ENCODE measurements around the gene ZNF23. TPM values are rescaled to one million over a fixed set of nuclear protein-coding genes. Genes with fewer than 3 reads are reported as not detected.

The ZNF23 gene
- total and polyA plus RNA-seq, 2 experiments from 2014 or later: 5.3 to 7.1 TPM

DNA sequence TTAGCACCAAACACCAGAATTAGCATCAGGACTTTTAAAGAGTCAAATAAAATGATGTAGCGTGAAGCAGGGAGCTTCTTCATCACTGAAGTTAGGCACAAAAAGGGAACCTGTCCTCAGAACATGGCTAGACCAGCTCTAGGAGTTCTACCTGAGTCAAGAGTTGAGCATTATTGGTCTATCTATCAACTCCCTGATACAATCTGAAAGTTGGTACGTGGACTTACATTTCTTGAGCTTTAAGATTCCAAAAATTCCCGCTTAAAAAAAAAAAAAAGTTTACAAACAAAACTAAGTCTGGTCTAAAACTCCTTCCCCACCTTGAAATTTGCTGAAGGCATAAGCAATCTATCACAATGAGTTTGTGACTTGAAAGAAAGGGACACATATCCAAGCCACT lies 32.5 kb downstream of the ZNF23 start:
- no peaks in the 10 kb centered on the region for H3K4me1 ChIP-seq (ENCODE audit: insufficient read depth)
- TF ChIP-seq, protein P1, sequence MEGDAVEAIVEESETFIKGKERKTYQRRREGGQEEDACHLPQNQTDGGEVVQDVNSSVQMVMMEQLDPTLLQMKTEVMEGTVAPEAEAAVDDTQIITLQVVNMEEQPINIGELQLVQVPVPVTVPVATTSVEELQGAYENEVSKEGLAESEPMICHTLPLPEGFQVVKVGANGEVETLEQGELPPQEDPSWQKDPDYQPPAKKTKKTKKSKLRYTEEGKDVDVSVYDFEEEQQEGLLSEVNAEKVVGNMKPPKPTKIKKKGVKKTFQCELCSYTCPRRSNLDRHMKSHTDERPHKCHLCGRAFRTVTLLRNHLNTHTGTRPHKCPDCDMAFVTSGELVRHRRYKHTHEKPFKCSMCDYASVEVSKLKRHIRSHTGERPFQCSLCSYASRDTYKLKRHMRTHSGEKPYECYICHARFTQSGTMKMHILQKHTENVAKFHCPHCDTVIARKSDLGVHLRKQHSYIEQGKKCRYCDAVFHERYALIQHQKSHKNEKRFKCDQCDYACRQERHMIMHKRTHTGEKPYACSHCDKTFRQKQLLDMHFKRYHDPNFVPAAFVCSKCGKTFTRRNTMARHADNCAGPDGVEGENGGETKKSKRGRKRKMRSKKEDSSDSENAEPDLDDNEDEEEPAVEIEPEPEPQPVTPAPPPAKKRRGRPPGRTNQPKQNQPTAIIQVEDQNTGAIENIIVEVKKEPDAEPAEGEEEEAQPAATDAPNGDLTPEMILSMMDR (IDR thresholded peaks at IDR 0.05; ENCODE audit: poor library complexity): no peak
- no peak for TF ChIP-seq EZH2phosphoT487 (IDR thresholded peaks at IDR 0.05; ENCODE audit: low read depth, severe bottlenecking, unreplicated experiment)
- no peak for TF ChIP-seq EZH2 (IDR thresholded peaks at IDR 0.05; ENCODE audit: borderline replicate concordance)
- H3K9me2 ChIP-seq (replicated peaks; ENCODE audit: insufficient read depth): no peaks in the 10 kb centered on the region
- peaks cover 14% of the 10 kb centered on the region for H3K27me3 ChIP-seq
- no peaks in the 10 kb centered on the region for H3K79me2 ChIP-seq
- H3K4me2 ChIP-seq: no peak overlapping the region
- H3K9me3 ChIP-seq (ENCODE audit: low read depth): no peaks in the 10 kb centered on the region
- no peak overlapping the region for H3K27ac ChIP-seq
- H3K36me3 ChIP-seq (replicated peaks; ENCODE audit: insufficient read depth, low read depth): no peaks in the 10 kb centered on the region
- H3K4me3 ChIP-seq: no peak overlapping the region
- DNase-seq (ENCODE audit: low spot score): no peak
- WGBS (ENCODE audit: low lambda C conversion rate, missing lambda C conversion rate): 87% methylated on average over 3 of the region's 3 CpGs
- H2AFZ ChIP-seq: no peak overlapping the region
- no peaks in the 10 kb centered on the region for H4K20me1 ChIP-seq (ENCODE audit: insufficient read depth, poor library complexity, severe bottlenecking)

DNA sequence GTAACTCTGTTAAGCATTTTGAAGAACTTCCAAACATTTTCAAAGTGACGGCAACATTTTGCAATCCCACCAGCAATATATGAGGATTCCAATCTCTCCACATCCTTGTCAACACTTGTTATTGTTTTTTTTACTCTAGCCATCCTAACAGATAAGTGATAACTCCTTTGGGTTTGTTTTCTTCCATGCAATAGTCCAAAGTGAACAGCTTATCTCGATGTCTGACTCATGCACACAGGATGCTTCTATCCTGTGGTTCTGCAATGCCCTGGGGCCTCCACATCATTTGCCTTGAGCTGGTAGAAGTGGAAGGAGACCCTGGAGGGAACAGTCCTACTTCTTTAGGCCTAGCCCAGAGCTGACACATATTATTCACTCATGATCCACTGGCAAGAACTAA lies 33.2 kb downstream of the ZNF23 start:
- Histone ChIP-seq H3K27me3 (peaks cover 14% of the 10 kb centered on the region), H3K9me3 (ENCODE audit: low read depth) (no peaks in the 10 kb centered on the region), H4K20me1 (ENCODE audit: insufficient read depth, poor library complexity, severe bottlenecking) (no peaks in the 10 kb centered on the region), H3K36me3 (replicated peaks; ENCODE audit: insufficient read depth, low read depth) (no peaks in the 10 kb centered on the region), H3K4me1 (ENCODE audit: insufficient read depth) (no peaks in the 10 kb centered on the region), H3K79me2 (no peaks in the 10 kb centered on the region), H2AFZ (no peak overlapping the region), H3K4me2 (no peak overlapping the region), H3K27ac (no peak overlapping the region), H3K4me3 (no peak overlapping the region), H3K9me2 (replicated peaks; ENCODE audit: insufficient read depth) (no peaks in the 10 kb centered on the region)
- no peak for DNase-seq (ENCODE audit: low spot score)
- TF ChIP-seq, protein P1 (IDR thresholded peaks at IDR 0.05; ENCODE audit: poor library complexity): no peak
- TF ChIP-seq EZH2phosphoT487 (IDR thresholded peaks at IDR 0.05; ENCODE audit: low read depth, severe bottlenecking, unreplicated experiment) (no peak), EZH2 (IDR thresholded peaks at IDR 0.05; ENCODE audit: borderline replicate concordance) (no peak)
- WGBS (ENCODE audit: low lambda C conversion rate, missing lambda C conversion rate): 79% methylated on average over 2 of the region's 2 CpGs

DNA sequence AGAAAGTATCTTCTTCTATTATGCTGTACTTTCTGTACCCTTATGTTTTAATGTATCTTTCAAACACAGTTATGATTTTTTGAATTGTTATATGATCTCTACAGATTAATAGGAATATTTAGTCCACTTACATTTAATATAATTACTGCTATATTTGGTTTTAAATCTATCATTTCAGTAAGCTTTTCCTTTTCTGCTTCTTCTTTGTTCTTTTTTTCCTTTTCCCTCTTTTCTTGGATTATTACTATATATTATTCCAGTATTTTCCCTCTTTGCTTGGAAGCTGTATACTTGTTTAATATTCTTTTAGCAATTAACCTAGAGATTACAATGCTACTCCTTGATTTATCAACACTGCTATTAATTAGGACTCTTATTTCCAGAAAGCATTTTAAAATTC lies 33.7 kb downstream of the ZNF23 start:
- peaks cover 14% of the 10 kb centered on the region for H3K27me3 ChIP-seq
- no peak for DNase-seq (ENCODE audit: low spot score)
- no peaks in the 10 kb centered on the region for H3K79me2 ChIP-seq
- no peak overlapping the region for H3K4me3 ChIP-seq
- no peaks in the 10 kb centered on the region for H3K36me3 ChIP-seq (replicated peaks; ENCODE audit: insufficient read depth, low read depth)
- H2AFZ ChIP-seq: no peak overlapping the region
- TF ChIP-seq EZH2 (IDR thresholded peaks at IDR 0.05; ENCODE audit: borderline replicate concordance) (no peak), EZH2phosphoT487 (IDR thresholded peaks at IDR 0.05; ENCODE audit: low read depth, severe bottlenecking, unreplicated experiment) (no peak)
- TF ChIP-seq, protein P1 (IDR thresholded peaks at IDR 0.05; ENCODE audit: poor library complexity): no peak
- no peak overlapping the region for H3K27ac ChIP-seq
- no peaks in the 10 kb centered on the region for H3K9me2 ChIP-seq (replicated peaks; ENCODE audit: insufficient read depth)
- no peak overlapping the region for H3K4me2 ChIP-seq
- no peaks in the 10 kb centered on the region for H3K4me1 ChIP-seq (ENCODE audit: insufficient read depth)
- no peaks in the 10 kb centered on the region for H4K20me1 ChIP-seq (ENCODE audit: insufficient read depth, poor library complexity, severe bottlenecking)
- H3K9me3 ChIP-seq (ENCODE audit: low read depth): no peaks in the 10 kb centered on the region
